ENCODE results near the gene LRG1. TPM values are rescaled to one million over a fixed set of nuclear protein-coding genes. Genes with fewer than 3 reads are reported as not detected.

Gene LRG1
- total RNA-seq, 1 experiment from 2014 or later, result 0.81 TPM

DNA sequence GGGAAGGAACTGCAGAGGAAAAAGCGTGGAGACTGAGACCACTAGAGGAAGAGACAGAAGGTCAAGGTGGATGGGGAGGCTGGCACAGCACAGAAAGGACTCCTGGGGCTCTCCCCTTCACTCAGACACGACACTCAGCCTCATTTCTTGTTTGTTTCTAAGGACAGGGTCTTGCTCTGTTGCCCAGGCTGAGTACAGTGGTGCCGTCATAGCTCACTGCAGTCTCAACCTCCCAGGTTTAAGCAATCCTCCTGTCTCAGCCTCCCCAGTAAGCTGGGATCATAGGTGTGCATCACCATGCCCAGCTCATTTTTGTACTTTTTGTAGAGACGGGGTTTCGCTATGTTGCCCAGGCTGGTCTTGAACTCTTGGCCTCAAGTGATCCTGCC lies 31.1 kb upstream of the LRG1 start:
- TF ChIP-seq ZNF121 (CRISPR knock-in tag; IDR thresholded peaks at IDR 0.05), result peak; percentile 87
- no peak for TF ChIP-seq PREB (CRISPR knock-in tag; IDR thresholded peaks at IDR 0.05; ENCODE audit: borderline replicate concordance)
- Mint-ChIP-seq H3K4me3 (no peak overlapping the region), H3K27me3 (ENCODE audit: low read depth) (no peaks in the 10 kb centered on the region), H3K27ac (no peak overlapping the region), H3K36me3 (no peaks in the 10 kb centered on the region), H3K4me1 (peaks cover 18% of the 10 kb centered on the region), H3K9me3 (no peaks in the 10 kb centered on the region)
- DNase-seq (ENCODE audit: low spot score), result no peak
- ChIA-PET CTCF (interaction anchor here (1.0 to 14.6 kb wide), 5 partner anchors 26 to 66 kb away, joined by 3 to 217 read pairs (median 42); no protein-coding TSS in a partner anchor), POLR2A (interaction anchor here (0.5 kb wide), 1 partner anchor 1621 kb away, joined by 3 read pairs; no protein-coding TSS in a partner anchor)
- no peak for ATAC-seq

DNA sequence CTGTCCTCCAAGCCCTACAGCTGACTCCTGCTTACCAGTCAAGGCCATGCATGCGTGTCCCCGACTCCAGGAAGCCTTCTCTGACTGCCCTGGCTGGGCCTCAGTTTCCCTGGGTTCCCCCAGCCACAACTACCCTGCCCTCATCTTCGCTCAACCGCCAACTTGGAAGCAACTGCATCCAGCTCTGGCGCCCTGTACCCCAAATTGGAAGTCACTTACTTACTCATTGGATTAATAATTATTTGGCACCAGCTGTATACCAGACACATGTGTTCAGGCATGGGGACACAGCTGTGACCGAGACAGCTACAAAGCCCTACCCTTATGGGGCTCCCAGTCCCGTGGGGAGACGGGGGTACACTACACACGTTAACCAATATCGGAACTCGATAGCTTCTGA lies 30.6 kb upstream of the LRG1 start:
- ChIA-PET CTCF (interaction anchor here (1.3 to 14.6 kb wide), 8 partner anchors 10 to 67 kb away, joined by 4 to 217 read pairs (median 6); no protein-coding TSS in a partner anchor), POLR2A (interaction anchor here (0.5 kb wide), 1 partner anchor 1622 kb away, joined by 3 read pairs; no protein-coding TSS in a partner anchor)
- Mint-ChIP-seq H3K9me3 (no peaks in the 10 kb centered on the region), H3K27ac (no peak overlapping the region; the same call in 1 of the 2 replicates), H3K4me1 (peaks cover 13% of the 10 kb centered on the region), H3K27me3 (ENCODE audit: low read depth) (no peaks in the 10 kb centered on the region), H3K4me3 (no peak overlapping the region), H3K36me3 (no peaks in the 10 kb centered on the region)
- no peak for ATAC-seq
- no peak for TF ChIP-seq KAT7 (CRISPR knock-in tag; IDR thresholded peaks at IDR 0.05; ENCODE audit: borderline replicate concordance)
- TF ChIP-seq, protein P1, sequence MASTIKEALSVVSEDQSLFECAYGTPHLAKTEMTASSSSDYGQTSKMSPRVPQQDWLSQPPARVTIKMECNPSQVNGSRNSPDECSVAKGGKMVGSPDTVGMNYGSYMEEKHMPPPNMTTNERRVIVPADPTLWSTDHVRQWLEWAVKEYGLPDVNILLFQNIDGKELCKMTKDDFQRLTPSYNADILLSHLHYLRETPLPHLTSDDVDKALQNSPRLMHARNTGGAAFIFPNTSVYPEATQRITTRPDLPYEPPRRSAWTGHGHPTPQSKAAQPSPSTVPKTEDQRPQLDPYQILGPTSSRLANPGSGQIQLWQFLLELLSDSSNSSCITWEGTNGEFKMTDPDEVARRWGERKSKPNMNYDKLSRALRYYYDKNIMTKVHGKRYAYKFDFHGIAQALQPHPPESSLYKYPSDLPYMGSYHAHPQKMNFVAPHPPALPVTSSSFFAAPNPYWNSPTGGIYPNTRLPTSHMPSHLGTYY (CRISPR knock-in tag; IDR thresholded peaks at IDR 0.05), result no peak
- TF ChIP-seq CREB1 (CRISPR knock-in tag; IDR thresholded peaks at IDR 0.05), result no peak
- TF ChIP-seq ATF1 (CRISPR knock-in tag; IDR thresholded peaks at IDR 0.05), result no peak
- no peak for TF ChIP-seq ZNF416 (CRISPR knock-in tag; IDR thresholded peaks at IDR 0.05)
- no peak for TF ChIP-seq PRRX2 (CRISPR knock-in tag; IDR thresholded peaks at IDR 0.05)
- no peak for TF ChIP-seq TP53 (CRISPR knock-in tag; IDR thresholded peaks at IDR 0.05)
- no peak for TF ChIP-seq ATF3 (CRISPR knock-in tag; conservative IDR thresholded peaks at IDR 0.05)
- no peak for TF ChIP-seq SMAD4 (CRISPR knock-in tag; IDR thresholded peaks at IDR 0.05)
- no peak for TF ChIP-seq ZNF317 (CRISPR knock-in tag; IDR thresholded peaks at IDR 0.05; ENCODE audit: borderline replicate concordance, low read depth)
- no peak for TF ChIP-seq NFATC4 (CRISPR knock-in tag; IDR thresholded peaks at IDR 0.05)
- TF ChIP-seq MXD4 (CRISPR knock-in tag; IDR thresholded peaks at IDR 0.05; ENCODE audit: borderline replicate concordance), result no peak
- DNase-seq (ENCODE audit: low spot score), result no peak

GRCh38 chr19:4568886-4569285 lies 29.1 kb upstream of the LRG1 start:
- no peak for TF ChIP-seq MXD4 (CRISPR knock-in tag; IDR thresholded peaks at IDR 0.05; ENCODE audit: borderline replicate concordance)
- no peak for TF ChIP-seq ETV6 (CRISPR knock-in tag; IDR thresholded peaks at IDR 0.05)
- no peak for TF ChIP-seq OVOL2 (CRISPR knock-in tag; IDR thresholded peaks at IDR 0.05; ENCODE audit: borderline replicate concordance)
- no peak for TF ChIP-seq ZNF281 (CRISPR knock-in tag; IDR thresholded peaks at IDR 0.05)
- no peak for TF ChIP-seq RORB (CRISPR knock-in tag; IDR thresholded peaks at IDR 0.05)
- Mint-ChIP-seq H3K27me3 (ENCODE audit: low read depth) (no peaks in the 10 kb centered on the region), H3K36me3 (no peaks in the 10 kb centered on the region), H3K4me3 (no peak overlapping the region), H3K4me1 (peaks cover 2% of the 10 kb centered on the region; the same call in 1 of the 2 replicates), H3K9me3 (no peaks in the 10 kb centered on the region), H3K27ac (no peak overlapping the region)
- DNase-seq (ENCODE audit: low spot score) (no peak), ATAC-seq (no peak)
- POLR2A ChIA-PET, result no interaction called here
- CTCF ChIA-PET, result interaction anchor here (0.8 to 14.6 kb wide), 8 partner anchors 9 to 68 kb away, joined by 3 to 217 read pairs (median 24); no protein-coding TSS in a partner anchor

All from WTC11 (cell line).